Kidney epithelial cell (primary cell): ENCODE measurements around the gene FBN1. TPM values are rescaled to one million over a fixed set of nuclear protein-coding genes. Genes with fewer than 3 reads are reported as not detected.

Experiments used
- DNase-seq: peaks from one replicate; pipeline ENCODE4 v3.0.0-alpha.2; 2010; ENCODE audit warnings: low read depth
- H3K27me3 ChIP-seq: 2 replicates; pipeline ENCODE4 v1.6.0; 2011; ENCODE audit warnings: low read length; ENCODE audit not compliant: control insufficient read depth, insufficient read depth
- H3K36me3 ChIP-seq: 2 replicates; pipeline ENCODE4 v1.5.1; 2011; ENCODE audit warnings: low read length; ENCODE audit not compliant: control insufficient read depth, insufficient read depth
- H3K4me3 ChIP-seq: 2 replicates; pipeline ENCODE4 v1.5.1; 2011; ENCODE audit warnings: low read depth, mild to moderate bottlenecking, control low read depth, low read length
- total RNA-seq: library from RNA; depleted of rRNA; stranded (reverse); fragments of >200 nt; gene quantifications from 2 replicates; pipeline ENCODE4 v1.2.3, GENCODE V29; 2015
- TF ChIP-seq, protein P1 (sequence below): IDR thresholded peaks from 2 replicates; pipeline ENCODE4 v1.5.1; 2011; ENCODE audit warnings: mild to moderate bottlenecking, moderate library complexity, low read length, control low read depth, inconsistent platforms; ENCODE audit not compliant: insufficient read depth, poor library complexity, severe bottlenecking

Gene FBN1
- total RNA-seq, 1 donor from 2014 or later: 35.9 TPM

DNA sequence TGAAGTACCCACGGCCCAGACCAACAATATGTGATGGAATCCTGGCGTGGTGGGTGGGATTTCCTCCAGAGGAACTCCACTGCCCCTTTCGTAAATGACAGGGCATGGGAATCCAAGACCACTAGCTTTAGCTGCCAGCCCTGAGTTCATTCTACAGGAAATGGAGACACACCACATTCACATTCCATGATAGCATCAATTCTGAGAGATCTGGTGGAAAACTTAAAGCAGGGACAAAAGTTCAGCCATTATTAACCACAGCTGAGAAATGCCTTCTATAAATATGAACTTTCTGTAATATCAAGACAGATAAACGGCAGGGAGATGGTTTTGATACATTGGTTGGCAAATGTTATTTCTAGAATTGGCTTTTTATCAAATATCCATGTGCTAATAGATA lies 98.2 kb downstream of the FBN1 start:
- no peaks in the 10 kb centered on the region for H3K27me3 ChIP-seq

DNA sequence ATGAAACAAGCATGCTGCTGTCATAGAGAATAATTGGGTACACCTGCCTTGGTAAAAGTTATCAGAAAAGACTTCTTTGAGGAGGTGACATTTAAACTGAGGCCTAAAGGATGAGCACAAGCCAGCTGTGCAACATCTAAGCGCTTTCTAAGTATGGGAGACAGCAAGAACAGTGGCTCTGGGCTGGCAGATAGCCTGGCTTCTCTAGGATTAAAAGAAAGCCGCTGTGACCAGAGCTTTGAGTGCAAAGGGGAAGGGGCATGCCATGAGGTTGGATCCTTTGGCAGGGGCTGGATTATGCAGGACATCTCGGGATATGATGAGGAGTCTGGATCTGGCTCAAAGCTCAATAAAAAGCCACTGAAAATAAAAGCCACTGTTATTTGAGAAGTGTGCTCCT lies 99.2 kb downstream of the FBN1 start:
- TF ChIP-seq, protein P1, sequence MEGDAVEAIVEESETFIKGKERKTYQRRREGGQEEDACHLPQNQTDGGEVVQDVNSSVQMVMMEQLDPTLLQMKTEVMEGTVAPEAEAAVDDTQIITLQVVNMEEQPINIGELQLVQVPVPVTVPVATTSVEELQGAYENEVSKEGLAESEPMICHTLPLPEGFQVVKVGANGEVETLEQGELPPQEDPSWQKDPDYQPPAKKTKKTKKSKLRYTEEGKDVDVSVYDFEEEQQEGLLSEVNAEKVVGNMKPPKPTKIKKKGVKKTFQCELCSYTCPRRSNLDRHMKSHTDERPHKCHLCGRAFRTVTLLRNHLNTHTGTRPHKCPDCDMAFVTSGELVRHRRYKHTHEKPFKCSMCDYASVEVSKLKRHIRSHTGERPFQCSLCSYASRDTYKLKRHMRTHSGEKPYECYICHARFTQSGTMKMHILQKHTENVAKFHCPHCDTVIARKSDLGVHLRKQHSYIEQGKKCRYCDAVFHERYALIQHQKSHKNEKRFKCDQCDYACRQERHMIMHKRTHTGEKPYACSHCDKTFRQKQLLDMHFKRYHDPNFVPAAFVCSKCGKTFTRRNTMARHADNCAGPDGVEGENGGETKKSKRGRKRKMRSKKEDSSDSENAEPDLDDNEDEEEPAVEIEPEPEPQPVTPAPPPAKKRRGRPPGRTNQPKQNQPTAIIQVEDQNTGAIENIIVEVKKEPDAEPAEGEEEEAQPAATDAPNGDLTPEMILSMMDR: no peak
- Histone ChIP-seq H3K4me3 (no peak overlapping the region), H3K36me3 (no peaks in the 10 kb centered on the region)

More for the DNA sequence above, 98.2 kb downstream of the FBN1 start:
- Histone ChIP-seq H3K36me3 (no peaks in the 10 kb centered on the region), H3K4me3 (no peak overlapping the region)
- DNase-seq: no peak
- TF ChIP-seq, protein P1: no peak

DNA sequence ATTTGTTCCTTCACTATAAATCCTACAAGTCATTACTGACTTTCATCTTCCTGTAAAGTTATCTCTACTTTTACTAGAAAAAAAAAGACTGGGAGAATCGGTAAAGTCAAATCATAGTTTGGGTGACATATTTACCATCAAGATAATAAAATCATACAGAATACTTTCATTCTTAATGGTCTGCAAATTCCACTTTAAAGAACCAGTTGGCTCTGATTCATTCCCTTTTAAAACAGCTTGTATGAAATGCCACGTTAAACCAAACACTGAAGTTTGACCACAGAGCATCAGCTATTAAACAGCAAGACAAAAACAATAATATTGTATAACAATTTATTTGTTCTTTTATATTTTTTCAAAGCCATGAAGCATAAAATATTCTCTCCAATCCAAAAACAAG lies 100.7 kb downstream of the FBN1 start:
- DNase-seq: no peak
- Histone ChIP-seq H3K36me3 (no peaks in the 10 kb centered on the region), H3K4me3 (no peak overlapping the region), H3K27me3 (no peaks in the 10 kb centered on the region)
- TF ChIP-seq, protein P1: no peak

More for the DNA sequence above, 99.2 kb downstream of the FBN1 start:
- no peaks in the 10 kb centered on the region for H3K27me3 ChIP-seq
- DNase-seq: no peak

DNA sequence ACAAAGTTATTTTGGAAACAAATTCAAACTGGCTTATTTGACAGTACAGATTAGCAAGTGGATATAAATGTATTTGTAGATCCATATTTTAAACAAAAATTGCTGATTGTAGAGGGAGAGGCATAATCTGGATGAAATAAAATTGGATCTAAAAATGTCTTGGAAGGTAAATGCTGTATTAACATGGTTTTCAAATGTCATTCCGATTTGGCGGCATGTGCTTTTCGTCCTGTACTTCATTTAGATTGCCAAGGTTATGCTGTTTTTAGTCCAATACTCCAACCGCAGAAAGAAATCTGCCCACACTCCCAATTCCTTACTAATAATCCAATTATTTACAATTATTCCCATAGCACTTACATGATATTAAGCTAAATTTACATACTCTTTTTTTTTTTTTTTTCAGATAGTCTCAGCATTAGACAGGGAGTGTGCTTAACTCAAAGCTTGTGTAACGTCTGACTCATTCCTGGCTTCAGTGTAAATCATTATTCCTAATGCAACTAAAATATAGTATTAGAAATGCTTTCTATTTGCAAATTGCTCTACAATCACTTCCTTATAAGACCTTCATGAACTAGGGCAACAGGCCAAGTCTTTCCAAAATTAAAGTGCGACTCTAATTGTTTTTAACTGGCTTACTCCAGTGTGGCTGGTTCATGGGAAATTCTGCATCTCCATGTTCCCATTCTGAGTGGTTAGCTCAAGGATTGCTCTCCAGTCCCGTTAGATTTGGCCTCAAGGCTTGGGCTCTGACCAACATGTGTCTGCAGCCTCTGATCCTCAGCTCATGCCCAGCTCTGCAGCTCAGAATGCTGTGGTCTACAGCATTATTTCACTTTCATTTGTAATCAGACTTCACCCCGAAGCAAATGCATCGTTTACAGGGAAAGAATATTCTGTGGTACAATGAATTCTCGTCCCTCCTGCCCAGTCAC lies 103.9 kb downstream of the FBN1 start:
- no peak for DNase-seq

DNA sequence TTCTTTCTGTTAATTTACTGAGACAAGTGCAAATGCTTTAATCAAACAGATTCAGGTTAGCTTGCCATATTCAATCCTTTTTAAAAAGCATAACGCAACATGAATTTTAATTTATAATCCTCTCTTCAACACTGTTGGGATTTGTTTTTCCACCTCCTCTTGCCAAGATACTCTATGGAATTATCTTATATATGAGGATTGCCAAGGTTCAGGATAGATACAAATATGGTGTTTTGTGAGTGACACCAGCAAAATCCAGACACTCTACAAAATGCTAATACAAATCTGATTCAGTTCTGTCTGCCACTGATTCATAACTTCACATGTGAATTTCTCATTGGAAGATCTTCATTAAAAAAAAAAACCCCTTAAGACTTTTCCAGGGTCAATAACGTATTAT lies 104.8 kb downstream of the FBN1 start:
- TF ChIP-seq, protein P1: no peak
- DNase-seq: no peak
- Histone ChIP-seq H3K4me3 (no peak overlapping the region), H3K36me3 (no peaks in the 10 kb centered on the region), H3K27me3 (no peaks in the 10 kb centered on the region)

More for the DNA sequence above, 103.9 kb downstream of the FBN1 start:
- TF ChIP-seq, protein P1: no peak
- Histone ChIP-seq H3K27me3 (no peaks in the 10 kb centered on the region), H3K36me3 (no peaks in the 10 kb centered on the region), H3K4me3 (no peak overlapping the region)

DNA sequence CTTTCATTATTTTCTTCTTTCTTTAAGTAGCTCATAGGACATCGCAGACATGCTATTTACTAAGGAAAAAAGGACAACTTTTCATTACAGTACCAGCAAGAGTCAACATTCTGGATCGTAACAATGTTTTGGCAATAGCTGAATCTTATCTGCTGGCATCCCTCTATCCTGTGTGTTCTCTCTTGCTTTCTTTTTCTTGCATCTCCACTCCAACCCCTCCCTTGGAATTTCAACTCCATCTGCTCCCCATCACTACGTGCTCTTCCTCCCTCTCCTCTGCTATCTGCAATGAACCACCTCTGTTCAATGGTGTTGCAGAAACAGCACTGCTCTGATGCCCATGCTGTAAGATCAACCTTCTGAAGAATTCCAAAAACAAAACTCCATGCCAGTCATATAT lies 106.6 kb downstream of the FBN1 start:
- DNase-seq: no peak
- H3K27me3 ChIP-seq: no peaks in the 10 kb centered on the region
- TF ChIP-seq, protein P1: no peak

More for the DNA sequence above, 106.6 kb downstream of the FBN1 start:
- H3K4me3 ChIP-seq: no peak overlapping the region
- no peaks in the 10 kb centered on the region for H3K36me3 ChIP-seq
